A673 (cell line): ENCODE measurements around the gene PATL1. TPM values are rescaled to one million over a fixed set of nuclear protein-coding genes. Genes with fewer than 3 reads are reported as not detected.

Source experiments
- BruUV-seq: library from RNA; stranded (reverse); fragments of 400-500 nt; replicated peaks from 2 replicates; lab custom pipeline; 2021; lab: Mats Ljungman, UMichigan
- CTCF ChIA-PET: fragments of 300-600 bp; sonication (Branson Sonifier 250); formaldehyde crosslinking; loops from one replicate; lab custom pipeline; 2022; ENCODE audit warnings: antibody characterized with exemption; lab: Charles Lee
- POLR2A ChIA-PET: fragments of 300-600 bp; sonication (Branson Sonifier 250); formaldehyde crosslinking; loops from one replicate; lab custom pipeline; 2022; ENCODE audit warnings: antibody characterized with exemption; ENCODE audit not compliant: low non-redundant PET; lab: Charles Lee
- DNase-seq: peaks from one replicate; pipeline ENCODE4 v3.0.0-alpha.2; 2015; ENCODE audit warnings: low spot score
- H3K27ac ChIP-seq: fragments of 200-600 bp; sonication (generic); 2 replicates; pipeline ENCODE4 v1.5.1; 2016; ENCODE audit warnings: mixed run types, low read depth, mild to moderate bottlenecking, mixed read lengths, antibody characterized with exemption, low read length; ENCODE audit not compliant: poor library complexity, severe bottlenecking
- H3K27me3 ChIP-seq: fragments of 200-600 bp; sonication (generic); replicated peaks from 2 replicates; pipeline ENCODE4 v1.6.1; 2017; ENCODE audit warnings: mixed run types, low read depth, mild to moderate bottlenecking, mixed read lengths, antibody characterized with exemption, low read length; ENCODE audit not compliant: insufficient read depth, poor library complexity
- H3K36me3 ChIP-seq: fragments of 200-600 bp; sonication (generic); 2 replicates; pipeline ENCODE4 v1.6.1; 2016; ENCODE audit warnings: mixed run types, mild to moderate bottlenecking, mixed read lengths, antibody characterized with exemption, low read length; ENCODE audit not compliant: insufficient read depth, poor library complexity, severe bottlenecking
- H3K4me1 ChIP-seq: fragments of 200-600 bp; sonication (generic); 2 replicates; pipeline ENCODE4 v1.6.1; 2017; ENCODE audit warnings: mixed run types, mild to moderate bottlenecking, mixed read lengths, antibody characterized with exemption, low read length; ENCODE audit not compliant: insufficient read depth, poor library complexity, severe bottlenecking
- H3K4me3 ChIP-seq: fragments of 200-600 bp; sonication (generic); 2 replicates; pipeline ENCODE4 v1.5.1; 2016; ENCODE audit warnings: low read depth, mixed run types, mild to moderate bottlenecking, mixed read lengths, low read length; ENCODE audit not compliant: poor library complexity, severe bottlenecking
- H3K9me3 ChIP-seq: fragments of 200-600 bp; sonication (generic); 2 replicates; pipeline ENCODE4 v1.6.1; 2016; ENCODE audit warnings: mixed run types, low read depth, mild to moderate bottlenecking, mixed read lengths, antibody characterized with exemption, low read length; ENCODE audit not compliant: poor library complexity, severe bottlenecking
- CTCF ChIP-seq: fragments of 300-800, 200-600 bp; sonication (generic); conservative IDR thresholded peaks from 2 replicates; pipeline ENCODE4 v1.5.1; 2017; ENCODE audit warnings: low read depth, mild to moderate bottlenecking, antibody characterized with exemption, low read length, moderate library complexity, mixed read lengths
- EZH2 ChIP-seq: fragments of 200-600 bp; sonication (generic); IDR thresholded peaks from 2 replicates; pipeline ENCODE4 v1.6.1; 2017; ENCODE audit warnings: borderline replicate concordance, low read depth, mild to moderate bottlenecking, mixed read lengths, antibody characterized with exemption, low read length; ENCODE audit not compliant: poor library complexity, severe bottlenecking
- intact Hi-C: fragments of 100-400 bp; cut with micrococcal nuclease; formaldehyde crosslinking; loops from one replicate; pipeline ENCODE4 v1.10.0; 2022; ENCODE audit not compliant: unreplicated experiment
- total RNA-seq: library from RNA; stranded (reverse); gene quantifications from 2 replicates; pipeline ENCODE4 v1.2.3, GENCODE V29; 2021

Gene PATL1
- total RNA-seq, 1 experiment from 2014 or later: 78.9 TPM

- ChIA-PET CTCF (no interaction called here), POLR2A (interaction anchor here (0.7 kb wide), 1 partner anchor 61 kb away, joined by 3 read pairs; the partner anchor contains the start of gene PATL1)
- Histone ChIP-seq H3K27ac (no peak overlapping the region), H3K27me3 (no peaks in the 10 kb centered on the region), H3K36me3 (peaks cover 58% of the 10 kb centered on the region), H3K4me1 (peaks cover 17% of the 10 kb centered on the region), H3K9me3 (no peaks in the 10 kb centered on the region), H3K4me3 (no peak overlapping the region)
- intact Hi-C loops: no loop called here
- no peak for DNase-seq
- BruUV-seq: no TSS peak
- TF ChIP-seq EZH2: no peak
- no peak for TF ChIP-seq CTCF
Observed at GRCh38 chr11:59607703-59608454, 61.0 kb downstream of the PATL1 start.

GRCh38 chr11:59602432-59602831 is 66.4 kb downstream of the PATL1 start:
- TF ChIP-seq EZH2: no peak
- TF ChIP-seq CTCF: no peak
- H3K4me1 ChIP-seq: no peaks in the 10 kb centered on the region
- no TSS peak for BruUV-seq
- intact Hi-C loops: no loop called here
- ChIA-PET CTCF (no interaction called here), POLR2A (no interaction called here)
- no peak overlapping the region for H3K27ac ChIP-seq
- H3K9me3 ChIP-seq: no peaks in the 10 kb centered on the region
- H3K4me3 ChIP-seq: no peak overlapping the region
- DNase-seq: no peak
- H3K27me3 ChIP-seq: no peaks in the 10 kb centered on the region
- H3K36me3 ChIP-seq: peaks cover 75% of the 10 kb centered on the region

GRCh38 chr11:59601788-59602187 is 67.0 kb downstream of the PATL1 start:
- no peak overlapping the region for H3K4me3 ChIP-seq
- H3K9me3 ChIP-seq: no peaks in the 10 kb centered on the region
- DNase-seq: no peak
- no peak overlapping the region for H3K27ac ChIP-seq
- ChIA-PET POLR2A (no interaction called here), CTCF (no interaction called here)
- intact Hi-C loops: no loop called here
- BruUV-seq: no TSS peak
- no peaks in the 10 kb centered on the region for H3K27me3 ChIP-seq
- TF ChIP-seq CTCF (no peak), EZH2 (no peak)
- H3K36me3 ChIP-seq: peaks cover 68% of the 10 kb centered on the region
- no peaks in the 10 kb centered on the region for H3K4me1 ChIP-seq
